PC-3 (cell line): ENCODE measurements around the gene FBXL16. TPM values are rescaled to one million over a fixed set of nuclear protein-coding genes. Genes with fewer than 3 reads are reported as not detected.

Experiments
- ATAC-seq: fragments of 200-7000 bp; cut with Tn5 transposase; 2 replicates; pipeline ENCODE4 v1.9.1; 2020; ENCODE audit warnings: mild to moderate bottlenecking, moderate library complexity
- BruUV-seq: library from RNA; stranded (reverse); fragments of 400-500 nt; replicated peaks from 2 replicates; lab custom pipeline; 2021; lab: Mats Ljungman, UMichigan
- CTCF ChIA-PET: fragments of 300-600 bp; sonication (Branson Sonifier 250); formaldehyde crosslinking; loops from one replicate; lab custom pipeline; 2022; ENCODE audit warnings: antibody characterized with exemption; lab: Charles Lee
- POLR2A ChIA-PET: fragments of 300-600 bp; sonication (Branson Sonifier 250); formaldehyde crosslinking; loops from one replicate; lab custom pipeline; 2022; ENCODE audit warnings: antibody characterized with exemption; ENCODE audit not compliant: unreplicated experiment; lab: Charles Lee
- DNase-seq: peaks from one replicate; pipeline ENCODE4 v3.0.0-alpha.2; 2015
- H2AFZ ChIP-seq: fragments of 300-600 bp; sonication (generic); 2 replicates; pipeline ENCODE4 v1.6.0; 2016; ENCODE audit warnings: antibody characterized with exemption, low read length
- H3F3A ChIP-seq: fragments of 300-600 bp; sonication (generic); one replicate; pipeline ENCODE4 v1.6.0; 2017; ENCODE audit warnings: antibody characterized with exemption, low read length, control low read depth, mild to moderate bottlenecking; ENCODE audit not compliant: unreplicated experiment
- H3K27ac ChIP-seq: fragments of 300-600 bp; sonication (generic); 2 replicates; pipeline ENCODE4 v1.5.1; 2016; ENCODE audit warnings: mild to moderate bottlenecking, low read length
- H3K27me3 ChIP-seq: fragments of 300-600 bp; sonication (generic); 2 replicates; pipeline ENCODE4 v1.6.1; 2016; ENCODE audit warnings: low read length, mixed read lengths
- H3K36me3 ChIP-seq: fragments of 300-600 bp; sonication (generic); 2 replicates; pipeline ENCODE4 v1.6.1; 2016; ENCODE audit warnings: low read depth, mixed run types, low read length, mixed read lengths
- H3K4me1 ChIP-seq: fragments of 300-600 bp; sonication (generic); 2 replicates; pipeline ENCODE4 v1.5.1; 2016; ENCODE audit warnings: low read length; ENCODE audit not compliant: insufficient read depth
- H3K4me2 ChIP-seq: fragments of 300-600 bp; sonication (generic); 2 replicates; pipeline ENCODE4 v1.6.0; 2016; ENCODE audit warnings: low read length
- H3K4me3 ChIP-seq: fragments of 300-600 bp; sonication (generic); 2 replicates; pipeline ENCODE4 v1.5.1; 2016; ENCODE audit warnings: mild to moderate bottlenecking, low read length, mixed read lengths
- H3K79me2 ChIP-seq: fragments of 300-600 bp; sonication (generic); 2 replicates; pipeline ENCODE4 v1.6.1; 2017; ENCODE audit warnings: low read length, mixed read lengths
- H3K9ac ChIP-seq: fragments of 300-600 bp; sonication (generic); 2 replicates; pipeline ENCODE4 v1.6.0; 2016; ENCODE audit warnings: mild to moderate bottlenecking, low read length
- H3K9me2 ChIP-seq: fragments of 300-600 bp; sonication (generic); replicated peaks from 2 replicates; pipeline ENCODE4 v1.6.1; 2016; ENCODE audit warnings: mixed run types, low read length, mixed read lengths
- H3K9me3 ChIP-seq: fragments of 300-600 bp; sonication (generic); 2 replicates; pipeline ENCODE4 v1.6.1; 2016; ENCODE audit warnings: low read length, mixed read lengths
- H4K20me1 ChIP-seq: fragments of 300-600 bp; sonication (generic); 2 replicates; pipeline ENCODE4 v1.6.1; 2016; ENCODE audit warnings: low read length, mixed read lengths
- EZH2 ChIP-seq: fragments of 300-600 bp; sonication (generic); IDR thresholded peaks from one replicate; pipeline ENCODE4 v1.6.1; 2017; ENCODE audit warnings: antibody characterized with exemption, mild to moderate bottlenecking, low read length; ENCODE audit not compliant: unreplicated experiment
- EZH2phosphoT487 ChIP-seq: fragments of 300-600 bp; sonication (generic); IDR thresholded peaks from 2 replicates; pipeline ENCODE4 v1.6.1; 2018; ENCODE audit warnings: mild to moderate bottlenecking, antibody characterized with exemption, low read length, borderline replicate concordance
- intact Hi-C: fragments of 100-400 bp; cut with micrococcal nuclease; formaldehyde crosslinking; loops from 2 replicates; pipeline ENCODE4 v1.9.0; 2023
- total RNA-seq: library from RNA; depleted of rRNA; stranded (reverse); fragments of >200 nt; gene quantifications from 2 replicates; pipeline ENCODE4 v1.2.3, GENCODE V29; 2014
- TF ChIP-seq, protein P1 (sequence below): fragments of 300-600 bp; sonication (generic); conservative IDR thresholded peaks from 2 replicates; pipeline ENCODE4 v1.5.1; 2017; ENCODE audit warnings: antibody characterized with exemption, low read depth, mild to moderate bottlenecking, low read length

Gene FBXL16
- total RNA-seq, 1 experiment from 2014 or later, result 7.5 TPM

DNA sequence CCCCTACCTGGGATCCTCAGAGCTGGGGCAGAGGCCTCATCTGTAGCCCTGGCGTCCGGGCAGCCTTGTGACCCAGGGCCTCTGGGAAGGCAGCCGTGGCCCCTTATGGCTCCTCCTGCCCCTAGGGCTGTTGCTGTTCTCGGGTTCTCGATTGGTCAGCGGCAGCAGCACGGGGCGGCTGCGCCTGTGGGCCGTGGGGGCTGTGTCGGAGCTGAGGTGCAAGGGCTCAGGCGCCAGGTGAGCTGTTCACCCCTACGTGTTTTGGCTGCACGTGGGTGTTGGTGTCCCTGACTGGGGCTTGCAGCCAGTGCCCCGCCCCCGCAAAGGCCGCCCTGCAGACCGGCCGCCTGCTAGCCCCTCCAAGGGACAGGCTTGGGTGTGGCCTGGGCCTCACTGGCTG lies 43.5 kb downstream of the FBXL16 start:
- Histone ChIP-seq H3K9me3 (no peaks in the 10 kb centered on the region), H3K27me3 (no peaks in the 10 kb centered on the region), H3K36me3 (no peaks in the 10 kb centered on the region), H3K79me2 (no peaks in the 10 kb centered on the region), H3K27ac (no peak overlapping the region), H4K20me1 (no peaks in the 10 kb centered on the region), H3K4me2 (no peak overlapping the region), H3K9ac (no peak overlapping the region), H3K4me1 (peaks cover 5% of the 10 kb centered on the region), H3K4me3 (no peak overlapping the region), H3F3A (no peaks in the 10 kb centered on the region), H2AFZ (no peak overlapping the region), H3K9me2 (no peaks in the 10 kb centered on the region)
- intact Hi-C loops, result no loop called here
- ChIA-PET POLR2A (no interaction called here), CTCF (no interaction called here)
- no TSS peak for BruUV-seq
- ATAC-seq, result no peak
- DNase-seq, result no peak
- TF ChIP-seq, protein P1, sequence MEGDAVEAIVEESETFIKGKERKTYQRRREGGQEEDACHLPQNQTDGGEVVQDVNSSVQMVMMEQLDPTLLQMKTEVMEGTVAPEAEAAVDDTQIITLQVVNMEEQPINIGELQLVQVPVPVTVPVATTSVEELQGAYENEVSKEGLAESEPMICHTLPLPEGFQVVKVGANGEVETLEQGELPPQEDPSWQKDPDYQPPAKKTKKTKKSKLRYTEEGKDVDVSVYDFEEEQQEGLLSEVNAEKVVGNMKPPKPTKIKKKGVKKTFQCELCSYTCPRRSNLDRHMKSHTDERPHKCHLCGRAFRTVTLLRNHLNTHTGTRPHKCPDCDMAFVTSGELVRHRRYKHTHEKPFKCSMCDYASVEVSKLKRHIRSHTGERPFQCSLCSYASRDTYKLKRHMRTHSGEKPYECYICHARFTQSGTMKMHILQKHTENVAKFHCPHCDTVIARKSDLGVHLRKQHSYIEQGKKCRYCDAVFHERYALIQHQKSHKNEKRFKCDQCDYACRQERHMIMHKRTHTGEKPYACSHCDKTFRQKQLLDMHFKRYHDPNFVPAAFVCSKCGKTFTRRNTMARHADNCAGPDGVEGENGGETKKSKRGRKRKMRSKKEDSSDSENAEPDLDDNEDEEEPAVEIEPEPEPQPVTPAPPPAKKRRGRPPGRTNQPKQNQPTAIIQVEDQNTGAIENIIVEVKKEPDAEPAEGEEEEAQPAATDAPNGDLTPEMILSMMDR, result no peak
- TF ChIP-seq EZH2phosphoT487 (no peak), EZH2 (no peak)

DNA sequence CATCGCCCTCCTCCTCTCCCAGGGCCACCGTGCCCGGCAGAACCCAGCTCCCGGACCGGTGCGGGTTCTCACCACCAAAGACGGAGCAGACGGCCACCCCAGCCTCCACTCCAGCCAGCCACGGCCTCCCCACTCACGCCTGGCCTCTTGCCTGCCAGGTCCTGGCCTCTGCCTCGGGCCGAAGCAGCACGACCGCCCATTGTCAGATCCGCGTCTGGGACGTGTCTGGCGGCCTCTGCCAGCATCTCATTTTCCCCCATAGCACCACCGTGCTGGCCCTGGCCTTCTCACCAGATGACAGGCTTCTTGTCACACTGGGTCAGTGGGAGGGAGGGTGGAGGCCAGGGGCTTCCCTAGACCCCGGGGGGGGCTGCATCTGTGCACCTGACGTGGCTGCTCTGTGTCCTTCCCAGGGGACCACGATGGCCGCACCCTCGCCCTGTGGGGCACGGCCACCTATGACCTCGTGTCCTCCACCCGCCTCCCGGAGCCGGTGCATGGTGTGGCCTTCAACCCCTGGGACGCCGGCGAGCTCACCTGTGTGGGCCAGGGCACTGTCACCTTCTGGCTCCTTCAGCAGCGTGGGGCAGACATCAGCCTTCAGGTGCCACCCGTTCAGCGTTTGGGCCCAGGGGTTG lies 44.3 kb downstream of the FBXL16 start:
- H3K4me1 ChIP-seq, result peaks cover 5% of the 10 kb centered on the region
- ATAC-seq (peak; percentile 7; the same call in 1 of the 2 replicates), DNase-seq (no peak)
- intact Hi-C loops, result no loop called here
- H4K20me1 ChIP-seq, result no peaks in the 10 kb centered on the region
- peak overlapping the region; percentile 25; the same call in 1 of the 2 replicates for H3K9ac ChIP-seq
- H3K9me2 ChIP-seq, result no peaks in the 10 kb centered on the region
- TSS peak; percentile 21 for BruUV-seq
- no peaks in the 10 kb centered on the region for H3K27me3 ChIP-seq
- H3K36me3 ChIP-seq, result no peaks in the 10 kb centered on the region
- H3K79me2 ChIP-seq, result no peaks in the 10 kb centered on the region
- TF ChIP-seq EZH2phosphoT487 (no peak), EZH2 (no peak)
- TF ChIP-seq, protein P1, result no peak
- CTCF ChIA-PET, result interaction anchor here (0.6 kb wide), 1 partner anchor 71 kb away, joined by 3 read pairs; no protein-coding TSS in a partner anchor
- no peaks in the 10 kb centered on the region for H3K9me3 ChIP-seq
- H3F3A ChIP-seq, result no peaks in the 10 kb centered on the region
- H3K27ac ChIP-seq, result no peak overlapping the region
- peak overlapping the region; percentile 42; the same call in 1 of the 2 replicates for H3K4me3 ChIP-seq
- no peak overlapping the region for H2AFZ ChIP-seq
- POLR2A ChIA-PET, result no interaction called here
- peak overlapping the region; percentile 65 for H3K4me2 ChIP-seq
